K562 (cell line): ENCODE measurements around the gene TRMT44. TPM values are rescaled to one million over a fixed set of nuclear protein-coding genes. Genes with fewer than 3 reads are reported as not detected.
A peak's percentile ranks its signal among the peaks of the same experiment; 100 is the strongest.

Experiments
- HDAC2 ChIP-seq: fragments of 450-650 bp; IDR thresholded peaks from 2 replicates; pipeline ENCODE4 v1.6.1; 2016; ENCODE audit warnings: mild to moderate bottlenecking
- MGA ChIP-seq: fragments of 450-650 bp; IDR thresholded peaks from 2 replicates; pipeline ENCODE4 v1.6.1; 2016; ENCODE audit warnings: mild to moderate bottlenecking, moderate library complexity
- PCBP2 ChIP-seq: fragments of 200-400 bp; formaldehyde crosslinking; IDR thresholded peaks from 2 replicates; pipeline ENCODE4 v1.6.1; 2018; ENCODE audit warnings: low read length, low read depth, mild to moderate bottlenecking, moderate library complexity; ENCODE audit not compliant: poor library complexity, severe bottlenecking
- PML ChIP-seq: IDR thresholded peaks from 2 replicates; pipeline ENCODE4 v1.6.1; 2012; ENCODE audit warnings: low read length, inconsistent platforms
- ZNF445 ChIP-seq: fragments of 250-450 bp; sonication (Bioruptor Pico); IDR thresholded peaks from 2 replicates; pipeline ENCODE4 v1.4.0; 2020; ENCODE audit warnings: low read depth, mild to moderate bottlenecking, moderate library complexity
- polyA plus RNA-seq, 8 experiments: library from polyadenylated mRNA; depleted of rRNA in 4 of 8; stranded (reverse) in 5 of 8; unstranded in 3 of 8; fragments of >200 nt; fragmentation: Nextera tagmentation in 2 of 8; fragmentation: Illumina TruSeq in 1 of 8; extraction: Ambion mirVana in 2 of 8; extraction: Trizol in 1 of 8; gene quantifications; 2 replicates each; pipeline versions ENCODE4 v1.2.1 to v1.2.3, GENCODE V29; 2011 to 2014; ENCODE audit warnings: inconsistent platforms in 1 of 8, missing spikeins in 1 of 8
- total RNA-seq, 7 experiments: library from RNA; depleted of rRNA in 6 of 7; stranded (reverse); fragments of >200 nt in 6 of 7; fragmentation: Illumina TruSeq in 2 of 7; extraction: Trizol in 2 of 7; gene quantifications; 2 replicates each; pipeline versions ENCODE4 v1.2.1 to v1.2.3, GENCODE V29; 2011 to 2021; ENCODE audit warnings: low replicate concordance in 1 of 7
- TF ChIP-seq, protein P1 (sequence below), 2 experiments: fragments of 450-650 bp; IDR thresholded peaks; 2 replicates each; pipeline ENCODE4 v1.6.1; 2016; ENCODE audit warnings: mild to moderate bottlenecking in 2 of 2, borderline replicate concordance in 1 of 2, low read depth in 1 of 2, moderate library complexity in 1 of 2

Gene TRMT44
- total and polyA plus RNA-seq, 9 of the 15 experiments (the other 6 are each of a cell fraction or from before 2014, with no cell fraction given), result 1.2 to 18.6 (median 10.0) TPM

DNA sequence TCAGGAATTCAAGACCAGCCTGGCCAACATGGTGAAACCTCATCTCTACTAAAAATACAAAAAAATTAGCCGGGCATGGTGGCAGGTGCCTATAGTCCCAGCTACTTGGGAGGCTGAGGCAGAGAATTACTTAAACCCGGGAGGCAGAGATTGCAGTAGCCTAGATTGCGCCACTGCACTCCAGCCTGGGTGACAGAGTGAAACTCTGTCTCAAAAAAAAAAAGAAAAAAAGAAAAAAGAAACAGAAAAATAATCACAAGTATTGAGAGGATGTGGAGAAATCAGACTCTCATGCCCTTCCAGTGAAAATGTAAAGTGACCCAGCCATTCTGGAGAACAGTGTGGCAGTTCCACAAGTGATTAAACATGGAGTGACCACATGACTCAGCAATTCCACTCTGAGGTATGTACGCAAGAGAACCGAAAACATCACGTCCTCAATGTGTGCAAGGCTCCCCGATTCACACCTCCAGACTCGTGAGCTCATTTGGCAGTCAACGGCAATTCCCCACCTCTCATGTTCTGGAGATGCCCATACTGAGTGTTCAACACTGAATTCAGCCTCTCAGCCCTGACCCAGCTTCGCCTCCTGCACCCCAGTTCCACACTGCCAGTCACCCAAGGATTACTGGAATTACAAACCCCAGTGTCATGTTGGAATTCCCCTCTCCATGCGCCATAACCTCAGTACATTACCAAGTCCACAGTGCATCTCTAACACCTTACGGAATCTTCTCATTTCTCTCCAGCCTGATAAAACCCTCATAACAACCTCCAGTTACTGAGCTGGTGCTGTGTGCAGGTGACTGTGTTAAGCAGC, 21.1 kb upstream of the TRMT44 start (continued):
- TF ChIP-seq, protein P1, sequence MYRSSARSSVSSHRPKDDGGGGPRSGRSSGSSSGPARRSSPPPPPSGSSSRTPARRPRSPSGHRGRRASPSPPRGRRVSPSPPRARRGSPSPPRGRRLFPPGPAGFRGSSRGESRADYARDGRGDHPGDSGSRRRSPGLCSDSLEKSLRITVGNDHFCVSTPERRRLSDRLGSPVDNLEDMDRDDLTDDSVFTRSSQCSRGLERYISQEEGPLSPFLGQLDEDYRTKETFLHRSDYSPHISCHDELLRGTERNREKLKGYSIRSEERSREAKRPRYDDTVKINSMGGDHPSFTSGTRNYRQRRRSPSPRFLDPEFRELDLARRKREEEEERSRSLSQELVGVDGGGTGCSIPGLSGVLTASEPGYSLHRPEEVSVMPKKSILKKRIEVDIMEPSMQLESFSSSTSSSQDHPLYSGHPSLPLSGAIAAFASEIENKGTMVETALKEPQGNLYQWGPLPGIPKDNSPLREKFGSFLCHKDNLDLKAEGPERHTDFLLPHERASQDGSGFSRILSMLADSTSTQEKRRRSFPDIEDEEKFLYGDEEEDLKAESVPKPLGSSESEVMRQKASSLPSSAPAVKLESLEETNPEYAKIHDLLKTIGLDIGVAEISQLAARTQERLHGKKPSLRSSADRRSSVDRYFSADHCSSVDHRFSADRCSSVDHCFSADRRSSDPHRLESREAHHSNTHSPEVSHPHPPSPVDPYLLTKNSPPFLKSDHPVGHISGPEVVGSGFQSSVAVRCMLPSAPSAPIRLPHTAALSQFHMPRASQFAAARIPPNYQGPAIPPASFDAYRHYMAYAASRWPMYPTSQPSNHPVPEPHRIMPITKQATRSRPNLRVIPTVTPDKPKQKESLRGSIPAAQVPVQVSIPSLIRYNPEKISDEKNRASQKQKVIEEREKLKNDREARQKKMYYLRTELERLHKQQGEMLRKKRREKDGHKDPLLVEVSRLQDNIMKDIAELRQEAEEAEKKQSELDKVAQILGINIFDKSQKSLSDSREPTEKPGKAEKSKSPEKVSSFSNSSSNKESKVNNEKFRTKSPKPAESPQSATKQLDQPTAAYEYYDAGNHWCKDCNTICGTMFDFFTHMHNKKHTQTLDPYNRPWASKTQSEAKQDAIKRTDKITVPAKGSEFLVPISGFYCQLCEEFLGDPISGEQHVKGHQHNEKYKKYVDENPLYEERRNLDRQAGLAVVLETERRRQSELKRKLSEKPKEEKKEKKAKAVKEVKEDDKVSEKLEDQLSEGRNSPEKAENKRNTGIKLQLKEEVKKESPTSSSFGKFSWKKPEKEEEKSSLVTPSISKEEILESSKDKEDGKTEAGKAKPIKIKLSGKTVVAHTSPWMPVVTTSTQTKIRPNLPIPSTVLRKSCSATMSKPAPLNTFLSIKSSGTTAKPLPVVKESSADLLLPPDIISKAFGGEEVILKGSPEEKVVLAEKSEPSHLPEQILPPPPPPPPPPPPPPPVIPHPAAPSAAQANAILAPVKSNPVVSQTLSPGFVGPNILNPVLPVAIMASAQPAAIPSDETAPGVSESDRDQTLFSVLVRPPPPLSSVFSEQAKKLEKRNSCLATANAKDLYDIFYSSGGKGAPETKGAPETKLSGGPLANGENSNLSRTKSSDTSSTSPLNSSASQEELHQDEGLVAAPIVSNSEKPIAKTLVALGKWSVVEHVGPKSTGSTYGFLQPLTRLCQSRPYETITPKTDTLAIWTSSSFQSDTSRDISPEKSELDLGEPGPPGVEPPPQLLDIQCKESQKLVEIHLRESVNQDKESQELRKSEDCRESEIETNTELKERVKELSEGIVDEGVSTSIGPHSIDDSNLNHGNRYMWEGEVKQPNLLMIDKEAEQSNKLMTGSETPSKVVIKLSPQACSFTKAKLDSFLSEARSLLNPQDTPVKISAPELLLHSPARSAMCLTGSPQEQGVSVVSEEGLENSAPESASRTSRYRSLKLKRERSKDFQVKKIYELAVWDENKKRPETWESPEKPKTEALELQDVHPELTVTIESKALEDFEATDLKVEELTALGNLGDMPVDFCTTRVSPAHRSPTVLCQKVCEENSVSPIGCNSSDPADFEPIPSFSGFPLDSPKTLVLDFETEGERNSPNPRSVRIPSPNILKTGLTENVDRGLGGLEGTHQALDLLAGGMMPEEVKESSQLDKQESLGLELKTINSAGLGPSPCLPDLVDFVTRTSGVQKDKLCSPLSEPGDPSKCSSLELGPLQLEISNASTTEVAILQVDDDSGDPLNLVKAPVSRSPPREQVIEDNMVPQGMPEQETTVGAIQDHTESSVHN (IDR thresholded peaks at IDR 0.05; ENCODE audit: borderline replicate concordance in 1 of 2, low read depth in 1 of 2), result 0 out of 4 replicates have a peak, but pooled peaks of 1 of the 2 experiments have one; percentile 21
- TF ChIP-seq PML (no peak), MGA (peak; percentile 57; the same call in 1 of the 2 replicates), ZNF445 (CRISPR knock-in tag) (no peak), PCBP2 (no peak), HDAC2 (0 out of 2 replicates have a peak, but pooled peaks have one; percentile 36)
